Measurements from ENCODE around the gene LRRC73. TPM values are rescaled to one million over a fixed set of nuclear protein-coding genes. Genes with fewer than 3 reads are reported as not detected.

Gene LRRC73
- total and polyA plus RNA-seq, 2 of the 8 experiments (the other 6 are each of a cell fraction or from before 2014, with no cell fraction given): 0.24 to 0.26 TPM

DNA sequence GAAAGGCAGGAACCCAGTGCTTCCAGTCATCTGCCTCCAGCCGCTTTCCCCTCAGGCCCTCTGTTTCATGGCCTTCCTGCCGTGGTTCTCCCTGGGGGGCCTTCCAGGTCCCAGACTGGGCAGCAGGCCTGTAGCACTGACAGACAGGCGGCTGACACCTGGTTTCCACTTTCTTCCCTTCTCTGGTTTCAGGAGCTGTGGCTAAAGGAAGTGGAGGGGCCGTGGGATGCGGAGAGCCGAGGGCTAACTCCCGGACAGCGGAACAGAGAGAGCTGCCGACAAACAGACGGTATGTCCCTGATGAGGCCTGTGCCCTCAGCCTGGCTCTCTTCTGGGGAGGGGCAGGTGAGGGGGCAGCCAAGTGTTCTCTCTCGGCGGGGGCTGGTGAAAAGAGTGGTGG is 12.5 kb downstream of the LRRC73 start (continued):
- TF ChIP-seq SRF (IDR thresholded peaks at IDR 0.05; ENCODE audit: low read depth, low read length): no peak
- TF ChIP-seq EP300 (IDR thresholded peaks at IDR 0.05; ENCODE audit: borderline replicate concordance in 1 of 2, low read depth in 2 of 2, low read length in 2 of 2): no peak
- no peak for TF ChIP-seq POU5F1 (IDR thresholded peaks at IDR 0.05; ENCODE audit: low read depth, low read length)
